Measurements from ENCODE around the gene KPNA1. TPM values are rescaled to one million over a fixed set of nuclear protein-coding genes. Genes with fewer than 3 reads are reported as not detected.
"Not testable (repeated sequence)": the region's sequence is repeated elsewhere in the genome, so short reads cannot be mapped to it uniquely, and the experiment has no call there.

The KPNA1 gene
- polyA plus RNA-seq, 1 of the 3 experiments (the other 2 are of a cell fraction) = 21.6 TPM

DNA sequence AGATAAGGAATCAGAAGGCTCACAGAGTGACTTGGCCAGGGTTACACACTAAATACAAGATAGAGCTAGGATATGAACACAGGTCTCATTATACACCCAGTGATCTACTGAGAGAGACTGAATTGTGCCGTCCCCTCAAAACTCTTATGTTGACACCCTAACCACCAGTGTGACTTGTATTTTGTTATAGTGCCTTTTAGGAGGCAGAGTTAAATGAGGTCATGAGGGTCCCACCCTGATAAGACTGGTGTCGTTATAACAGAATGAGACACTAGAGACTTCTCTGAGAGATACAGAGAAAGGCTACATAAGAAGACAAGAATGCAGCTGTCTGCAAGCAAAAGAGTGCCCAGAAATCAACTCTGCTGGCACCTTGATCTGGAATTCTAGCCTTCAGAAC, 12.6 kb downstream of the KPNA1 start:
- Histone ChIP-seq H3K27ac (ENCODE audit: low read depth in 2 of 2, low read length in 1 of 2) (no peak overlapping the region), H3K27me3 (ENCODE audit: insufficient read depth) (no peaks in the 10 kb centered on the region), H3K36me3 (replicated peaks in 1 of 2; ENCODE audit: control insufficient read depth in 1 of 2, insufficient read depth in 2 of 2, low read length in 1 of 2) (peaks cover 0 to 11% of the 10 kb centered on the region in 2 experiments), H3K9me3 (no peaks in the 10 kb centered on the region), H4K20me1 (ENCODE audit: insufficient read depth) (peaks cover 94% of the 10 kb centered on the region), H3K79me2 (ENCODE audit: insufficient read depth) (peaks cover 98% of the 10 kb centered on the region), H3K4me3 (ENCODE audit: low read depth in 2 of 2, low read length in 1 of 2) (no peak overlapping the region), H3K4me1 (ENCODE audit: control insufficient read depth in 1 of 2, insufficient read depth in 2 of 2, low read depth in 1 of 2, low read length in 1 of 2) (no peaks in the 10 kb centered on the region; a peak in 1 of 4 replicates), H3K4me2 (no peak overlapping the region), H2AFZ (ENCODE audit: low read depth) (no peak overlapping the region), H3K9me2 (no peaks in the 10 kb centered on the region), H3K9ac (no peak overlapping the region), H3F3A (replicated peaks; ENCODE audit: insufficient read depth) (peaks cover 17% of the 10 kb centered on the region)
- TF ChIP-seq TAF1 (IDR thresholded peaks at IDR 0.05; ENCODE audit: borderline replicate concordance, low read depth, low read length) = no peak
- TF ChIP-seq FOXJ3 (CRISPR knock-in tag; IDR thresholded peaks at IDR 0.05) = no peak
- TF ChIP-seq MEF2A (IDR thresholded peaks at IDR 0.05; ENCODE audit: borderline replicate concordance, low read depth) = no peak
- no peak for TF ChIP-seq RFX5 (IDR thresholded peaks at IDR 0.05; ENCODE audit: low read length)
- no peak for TF ChIP-seq NRF1 (IDR thresholded peaks at IDR 0.05; ENCODE audit: low read depth, low read length)
- no peak for TF ChIP-seq TCF12 (IDR thresholded peaks at IDR 0.05)
- TF ChIP-seq TEAD4 (IDR thresholded peaks at IDR 0.05; ENCODE audit: borderline replicate concordance, insufficient read depth) = no peak
- TF ChIP-seq, protein P1, sequence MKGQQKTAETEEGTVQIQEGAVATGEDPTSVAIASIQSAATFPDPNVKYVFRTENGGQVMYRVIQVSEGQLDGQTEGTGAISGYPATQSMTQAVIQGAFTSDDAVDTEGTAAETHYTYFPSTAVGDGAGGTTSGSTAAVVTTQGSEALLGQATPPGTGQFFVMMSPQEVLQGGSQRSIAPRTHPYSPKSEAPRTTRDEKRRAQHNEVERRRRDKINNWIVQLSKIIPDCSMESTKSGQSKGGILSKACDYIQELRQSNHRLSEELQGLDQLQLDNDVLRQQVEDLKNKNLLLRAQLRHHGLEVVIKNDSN (IDR thresholded peaks at IDR 0.05; ENCODE audit: borderline replicate concordance, low read depth) = no peak
- no peak for TF ChIP-seq GATA2 (CRISPR knock-in tag; IDR thresholded peaks at IDR 0.05)
- TF ChIP-seq USF2 (IDR thresholded peaks at IDR 0.05; ENCODE audit: borderline replicate concordance, low read depth, low read length) = no peak
- TF ChIP-seq JUND (IDR thresholded peaks at IDR 0.05) = no peak
- no peak for TF ChIP-seq EP300 (IDR thresholded peaks at IDR 0.05; ENCODE audit: borderline replicate concordance in 1 of 2, low read depth in 1 of 2, low read length in 1 of 2)
- WGBS (ENCODE audit: low lambda C conversion rate) = 93% methylated on average over 2 of the region's 2 CpGs
- no peak for DNase-seq
- ChIA-PET CTCF (interaction anchor here (1.1 kb wide), 1 partner anchor 16 kb away, joined by 3 read pairs; no protein-coding TSS in a partner anchor), POLR2A (no interaction called here)

DNA sequence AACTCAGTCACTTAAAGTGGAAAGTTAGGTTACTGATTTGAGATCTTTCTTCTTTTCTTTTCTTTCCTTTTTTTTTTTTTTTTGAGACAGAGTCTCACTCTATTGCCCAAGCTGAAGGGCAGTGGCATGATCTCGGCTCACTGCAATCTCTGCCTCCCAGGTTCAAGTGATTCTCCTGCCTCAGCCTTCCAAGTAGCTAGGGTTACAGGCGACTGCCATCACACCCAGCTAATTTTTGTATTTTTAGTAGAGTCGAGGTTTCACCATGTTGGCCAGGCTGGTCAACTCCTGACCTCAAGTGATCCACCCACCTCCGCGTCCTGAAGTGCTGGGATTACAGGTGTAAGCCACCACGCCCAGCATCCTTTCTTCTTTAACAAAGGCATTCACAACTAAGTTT, 13.8 kb downstream of the KPNA1 start:
- CTCF ChIA-PET; H3K27ac ChIP-seq (ENCODE audit: low read depth in 2 of 2, low read length in 1 of 2); H3K4me3 ChIP-seq (ENCODE audit: low read depth in 2 of 2, low read length in 1 of 2); H2AFZ ChIP-seq (ENCODE audit: low read depth); H3K27me3 ChIP-seq (ENCODE audit: insufficient read depth); H3K4me1 ChIP-seq (ENCODE audit: control insufficient read depth in 1 of 2, insufficient read depth in 2 of 2, low read depth in 1 of 2, low read length in 1 of 2); H3K4me2 ChIP-seq; H3K9me2 ChIP-seq; POLR2A ChIA-PET; H3K9ac ChIP-seq; DNase-seq; H3K9me3 ChIP-seq: not testable (repeated sequence)
- WGBS (ENCODE audit: low lambda C conversion rate) = 95% methylated on average over 6 of the region's 6 CpGs
- Histone ChIP-seq H3K79me2 (ENCODE audit: insufficient read depth) (peaks cover 98% of the 10 kb centered on the region), H3F3A (replicated peaks; ENCODE audit: insufficient read depth) (peaks cover 24% of the 10 kb centered on the region), H3K36me3 (replicated peaks in 1 of 2; ENCODE audit: control insufficient read depth in 1 of 2, insufficient read depth in 2 of 2, low read length in 1 of 2) (peaks cover 2 to 11% of the 10 kb centered on the region in 2 experiments), H4K20me1 (ENCODE audit: insufficient read depth) (peaks cover 89% of the 10 kb centered on the region)

Data from SK-N-SH (cell line).